Measurements from ENCODE around the gene PIGQ. TPM values are rescaled to one million over a fixed set of nuclear protein-coding genes. Genes with fewer than 3 reads are reported as not detected.
A peak's percentile ranks its signal among the peaks of the same experiment; 100 is the strongest.

PIGQ gene
- polyA plus RNA-seq, 1 of the 3 experiments (the other 2 are of a cell fraction): 38.7 TPM

GRCh38 chr16:559411-560203, 10.2 kb upstream of the PIGQ start:
- no peaks in the 10 kb centered on the region for H4K20me1 ChIP-seq (ENCODE audit: insufficient read depth)
- ChIA-PET POLR2A (no interaction called here), CTCF (interaction anchor here (1.0 to 1.5 kb wide), 3 partner anchors 13 to 50 kb away, joined by 3 read pairs; no protein-coding TSS in a partner anchor)
- TF ChIP-seq, protein P1, sequence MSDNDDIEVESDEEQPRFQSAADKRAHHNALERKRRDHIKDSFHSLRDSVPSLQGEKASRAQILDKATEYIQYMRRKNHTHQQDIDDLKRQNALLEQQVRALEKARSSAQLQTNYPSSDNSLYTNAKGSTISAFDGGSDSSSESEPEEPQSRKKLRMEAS (IDR thresholded peaks at IDR 0.05; ENCODE audit: low read depth): no peak
- TF ChIP-seq EZH2phosphoT487 (IDR thresholded peaks at IDR 0.05; ENCODE audit: borderline replicate concordance, low read depth) (peak; percentile 77; the same call in 1 of the 2 replicates), CTCF (IDR thresholded peaks at IDR 0.05) (peak; percentile 14; the same call in 1 of the 2 replicates)
- H2AFZ ChIP-seq (ENCODE audit: low read depth): no peak overlapping the region
- H3K36me3 ChIP-seq (replicated peaks in 1 of 2; ENCODE audit: control insufficient read depth in 1 of 2, insufficient read depth in 2 of 2, low read length in 1 of 2): no peaks in the 10 kb centered on the region
- no peaks in the 10 kb centered on the region for H3K9me2 ChIP-seq
- H3K79me2 ChIP-seq (ENCODE audit: insufficient read depth): no peaks in the 10 kb centered on the region
- no peak overlapping the region for H3K4me2 ChIP-seq
- peak; percentile 76 for DNase-seq
- peaks cover 27% of the 10 kb centered on the region for H3K27me3 ChIP-seq (ENCODE audit: insufficient read depth)
- 58% methylated on average over 18 of the region's 62 CpGs for WGBS (ENCODE audit: low lambda C conversion rate)
- no peaks in the 10 kb centered on the region for H3K9me3 ChIP-seq
- no peaks in the 10 kb centered on the region for H3F3A ChIP-seq (replicated peaks; ENCODE audit: insufficient read depth)
- no peak overlapping the region for H3K9ac ChIP-seq
- no peak overlapping the region for H3K4me3 ChIP-seq (ENCODE audit: low read depth in 2 of 2, low read length in 1 of 2)
- peaks cover 0 to 15% of the 10 kb centered on the region in 2 experiments; a peak in 1 of 4 replicates for H3K4me1 ChIP-seq (ENCODE audit: control insufficient read depth in 1 of 2, insufficient read depth in 2 of 2, low read depth in 1 of 2, low read length in 1 of 2)
- no peak overlapping the region for H3K27ac ChIP-seq (ENCODE audit: low read depth in 2 of 2, low read length in 1 of 2)

- Histone ChIP-seq H3K36me3 (replicated peaks in 1 of 2; ENCODE audit: control insufficient read depth in 1 of 2, insufficient read depth in 2 of 2, low read length in 1 of 2) (no peaks in the 10 kb centered on the region), H3K4me2 (no peak within 1 kb of the TSS), H4K20me1 (ENCODE audit: insufficient read depth) (no peaks in the 10 kb centered on the region), H3K9me2 (no peaks in the 10 kb centered on the region), H3K9ac (no peak within 1 kb of the TSS), H2AFZ (ENCODE audit: low read depth) (no peak within 1 kb of the TSS), H3K27ac (ENCODE audit: low read depth in 2 of 2, low read length in 1 of 2) (no peak within 1 kb of the TSS), H3K27me3 (ENCODE audit: insufficient read depth) (peaks cover 27% of the 10 kb centered on the region), H3K9me3 (no peaks in the 10 kb centered on the region), H3F3A (replicated peaks; ENCODE audit: insufficient read depth) (no peaks in the 10 kb centered on the region), H3K4me3 (ENCODE audit: low read depth in 2 of 2, low read length in 1 of 2) (no peak within 1 kb of the TSS), H3K4me1 (ENCODE audit: control insufficient read depth in 1 of 2, insufficient read depth in 2 of 2, low read depth in 1 of 2, low read length in 1 of 2) (peaks cover 0 to 20% of the 10 kb centered on the region in 2 experiments; a peak in 1 of 4 replicates), H3K79me2 (ENCODE audit: insufficient read depth) (no peaks in the 10 kb centered on the region)
- CTCF ChIA-PET: interaction anchor here (1.2 to 1.5 kb wide), 2 partner anchors 13 to 30 kb away, joined by 3 read pairs; no protein-coding TSS in a partner anchor
- TF ChIP-seq RCOR1 (IDR thresholded peaks at IDR 0.05; ENCODE audit: low read length) (no peak), TCF12 (IDR thresholded peaks at IDR 0.05) (no peak), TEAD4 (IDR thresholded peaks at IDR 0.05; ENCODE audit: borderline replicate concordance, insufficient read depth) (no peak), TAF1 (IDR thresholded peaks at IDR 0.05; ENCODE audit: borderline replicate concordance, low read depth, low read length) (no peak), RAD21 (IDR thresholded peaks at IDR 0.05; ENCODE audit: low read length) (no peak), RXRA (IDR thresholded peaks at IDR 0.05; ENCODE audit: borderline replicate concordance, low read depth) (no peak), CHD2 (IDR thresholded peaks at IDR 0.05; ENCODE audit: low read length, partially characterized antibody) (no peak), NFIC (IDR thresholded peaks at IDR 0.05; ENCODE audit: borderline replicate concordance) (no peak), YY1 (IDR thresholded peaks at IDR 0.05; ENCODE audit: low read depth) (no peak), EP300 (IDR thresholded peaks at IDR 0.05; ENCODE audit: borderline replicate concordance in 1 of 2, low read depth in 1 of 2, low read length in 1 of 2) (no peak), MXI1 (IDR thresholded peaks at IDR 0.05; ENCODE audit: low read depth, low read length) (no peak), SMC3 (IDR thresholded peaks at IDR 0.05; ENCODE audit: low read depth, low read length) (no peak)
- TF ChIP-seq, protein P1 (IDR thresholded peaks at IDR 0.05; ENCODE audit: low read depth): no peak
- POLR2A ChIA-PET: no interaction called here
- no CpG with 5 or more reads among the region's 84 CpGs for WGBS (ENCODE audit: low lambda C conversion rate)
- DNase-seq: peak; percentile 64
These were observed 9.5 kb upstream of the PIGQ start, which contains the start of gene PRR35 for GRCh38 chr16:560204-560700. Gene PRR35 (plus strand): TSS chr16:560394. CDS start chr16:563295, 2,901 bp downstream.
